HFF-Myc (cell line): Measurements from ENCODE around the gene ADAMTS7.

Source experiments
- DNase-seq: peaks from one replicate; pipeline ENCODE4 v3.0.0-alpha.2; 2011; ENCODE audit warnings: low read depth; ENCODE audit errors: extremely low read depth
- H3K4me3 ChIP-seq: replicated peaks from 2 replicates; pipeline ENCODE4 v1.5.1; 2011; ENCODE audit warnings: low read depth, mild to moderate bottlenecking, control low read depth, low read length
- TF ChIP-seq, protein P1 (sequence below): IDR thresholded peaks from 2 replicates; pipeline ENCODE4 v1.5.1; 2012; ENCODE audit warnings: mild to moderate bottlenecking, low read depth, low read length, control low read depth; ENCODE audit errors: missing control alignments

ADAMTS7 gene

DNA sequence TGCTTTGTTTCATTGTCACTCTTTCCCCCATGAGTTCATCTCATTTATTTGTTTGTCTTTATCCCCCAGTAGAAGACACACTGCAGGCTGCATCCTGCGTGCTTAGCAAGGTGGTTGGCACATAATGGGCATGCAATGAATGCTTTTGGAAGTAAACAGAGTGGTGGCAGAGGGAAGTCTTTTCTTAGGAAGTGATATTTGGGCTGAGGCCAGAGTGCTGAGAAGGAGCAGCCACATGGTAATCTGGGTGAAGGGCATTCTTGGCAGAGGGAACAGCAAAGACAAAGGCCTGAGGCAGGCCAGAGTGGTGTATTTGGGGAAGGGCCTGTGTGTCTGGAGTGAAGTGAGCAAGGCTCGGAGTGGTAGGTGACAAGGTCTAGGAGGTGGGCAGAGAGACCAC lies 17.7 kb upstream of the ADAMTS7 start:
- TF ChIP-seq, protein P1, sequence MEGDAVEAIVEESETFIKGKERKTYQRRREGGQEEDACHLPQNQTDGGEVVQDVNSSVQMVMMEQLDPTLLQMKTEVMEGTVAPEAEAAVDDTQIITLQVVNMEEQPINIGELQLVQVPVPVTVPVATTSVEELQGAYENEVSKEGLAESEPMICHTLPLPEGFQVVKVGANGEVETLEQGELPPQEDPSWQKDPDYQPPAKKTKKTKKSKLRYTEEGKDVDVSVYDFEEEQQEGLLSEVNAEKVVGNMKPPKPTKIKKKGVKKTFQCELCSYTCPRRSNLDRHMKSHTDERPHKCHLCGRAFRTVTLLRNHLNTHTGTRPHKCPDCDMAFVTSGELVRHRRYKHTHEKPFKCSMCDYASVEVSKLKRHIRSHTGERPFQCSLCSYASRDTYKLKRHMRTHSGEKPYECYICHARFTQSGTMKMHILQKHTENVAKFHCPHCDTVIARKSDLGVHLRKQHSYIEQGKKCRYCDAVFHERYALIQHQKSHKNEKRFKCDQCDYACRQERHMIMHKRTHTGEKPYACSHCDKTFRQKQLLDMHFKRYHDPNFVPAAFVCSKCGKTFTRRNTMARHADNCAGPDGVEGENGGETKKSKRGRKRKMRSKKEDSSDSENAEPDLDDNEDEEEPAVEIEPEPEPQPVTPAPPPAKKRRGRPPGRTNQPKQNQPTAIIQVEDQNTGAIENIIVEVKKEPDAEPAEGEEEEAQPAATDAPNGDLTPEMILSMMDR, result no peak
- no peak overlapping the region for H3K4me3 ChIP-seq
- DNase-seq, result no peak

DNA sequence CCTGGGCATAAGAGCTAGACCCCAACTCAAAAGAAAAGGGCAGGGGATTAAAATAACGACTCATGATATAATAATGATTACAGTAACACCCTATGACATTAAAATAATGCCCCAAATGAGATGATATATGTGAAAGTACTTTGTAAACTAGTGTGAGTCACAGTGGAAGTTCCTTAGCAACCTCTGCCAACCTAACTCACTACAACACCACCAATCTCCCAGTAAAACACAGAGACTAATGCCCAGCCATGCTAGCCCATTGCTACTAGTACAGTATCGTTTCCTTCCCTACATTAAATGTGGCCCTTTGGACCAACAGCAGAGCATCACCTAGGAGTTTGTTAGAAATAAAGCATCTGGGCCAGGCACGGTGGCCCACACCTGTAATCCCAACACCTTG lies 11.2 kb upstream of the ADAMTS7 start:
- TF ChIP-seq, protein P1, result no peak
- no peak for DNase-seq
- no peak overlapping the region for H3K4me3 ChIP-seq

DNA sequence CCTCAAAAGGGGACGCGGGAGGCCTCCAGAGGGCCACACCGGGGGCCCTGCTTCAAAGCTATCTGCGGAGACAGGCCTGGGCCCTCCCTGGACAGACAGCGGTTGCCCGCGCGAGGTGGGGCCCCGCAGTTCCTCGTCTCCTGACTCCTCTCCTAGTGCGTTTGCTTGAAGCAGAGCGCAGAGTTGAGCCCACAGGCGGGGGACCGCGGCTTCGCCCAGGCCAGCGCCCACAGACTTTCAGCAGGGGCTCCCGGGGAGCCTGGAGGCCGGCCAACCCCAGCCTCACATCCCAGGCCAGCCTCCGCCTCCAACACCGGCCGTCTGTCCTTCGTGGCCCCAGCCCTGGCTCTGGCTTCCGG lies 540 bp upstream of the ADAMTS7 start:
- peak overlapping the region; percentile 48 for H3K4me3 ChIP-seq
- TF ChIP-seq, protein P1, result no peak
- DNase-seq, result no peak

DNA sequence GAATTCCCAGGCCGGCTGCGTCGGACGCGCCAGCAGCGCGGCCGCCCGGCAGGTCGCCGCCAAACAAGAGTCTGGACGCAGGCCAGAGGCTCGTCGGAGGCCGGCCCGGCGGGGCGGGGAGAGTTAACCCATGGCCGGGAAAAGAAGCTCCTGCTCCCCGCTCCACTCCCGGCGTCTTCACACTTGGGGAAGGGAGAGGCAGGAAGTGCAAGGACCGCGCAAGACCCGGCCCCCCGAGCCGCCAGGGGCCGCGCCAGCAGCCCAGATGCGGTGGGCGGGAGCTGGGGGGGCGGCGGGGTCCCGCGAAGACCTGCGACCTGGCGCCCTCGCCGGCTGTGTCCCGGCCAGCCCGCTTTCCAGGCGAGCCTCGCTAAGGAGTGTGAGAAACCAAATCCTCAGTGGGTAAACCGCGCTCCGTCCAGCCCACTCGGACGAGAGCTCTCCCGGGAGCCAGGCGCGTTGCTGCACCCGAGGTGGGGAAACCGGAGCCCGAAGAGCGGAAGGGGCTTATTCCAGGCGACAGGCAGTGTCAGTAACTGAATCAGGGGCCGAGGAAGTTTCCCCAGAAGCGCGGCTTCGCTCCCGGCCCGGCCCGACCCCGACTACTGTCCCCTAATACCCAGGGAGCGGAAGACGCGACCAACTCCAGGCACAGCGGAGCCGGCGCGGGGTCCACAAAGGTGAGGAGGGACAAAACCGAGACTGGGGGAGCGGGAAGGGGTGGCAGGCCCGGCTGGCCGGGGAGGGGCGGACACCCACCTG lies 721 bp downstream of the ADAMTS7 start:
- DNase-seq, result no peak
- peak overlapping the region; percentile 48 for H3K4me3 ChIP-seq
- TF ChIP-seq, protein P1, result no peak

DNA sequence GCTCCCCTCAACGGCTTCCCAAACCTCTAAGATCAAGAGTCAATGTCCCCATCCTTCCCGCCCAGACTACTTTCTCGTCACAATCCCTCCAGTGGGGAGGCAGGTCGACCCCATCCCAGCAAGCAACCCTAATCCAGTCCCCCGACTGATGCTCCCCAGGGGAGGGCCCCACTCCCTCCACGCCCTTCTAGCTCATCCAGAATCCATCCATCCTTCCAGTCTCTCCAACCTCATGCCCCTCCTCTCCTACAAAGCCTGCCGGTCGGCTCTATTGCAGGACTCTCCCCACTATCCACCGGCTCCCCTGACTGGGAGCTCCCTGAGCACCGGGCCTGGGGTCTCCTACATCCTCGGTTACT lies 1.3 kb downstream of the ADAMTS7 start:
- TF ChIP-seq, protein P1, result no peak
- H3K4me3 ChIP-seq, result peak overlapping the region; percentile 48
- no peak for DNase-seq

DNA sequence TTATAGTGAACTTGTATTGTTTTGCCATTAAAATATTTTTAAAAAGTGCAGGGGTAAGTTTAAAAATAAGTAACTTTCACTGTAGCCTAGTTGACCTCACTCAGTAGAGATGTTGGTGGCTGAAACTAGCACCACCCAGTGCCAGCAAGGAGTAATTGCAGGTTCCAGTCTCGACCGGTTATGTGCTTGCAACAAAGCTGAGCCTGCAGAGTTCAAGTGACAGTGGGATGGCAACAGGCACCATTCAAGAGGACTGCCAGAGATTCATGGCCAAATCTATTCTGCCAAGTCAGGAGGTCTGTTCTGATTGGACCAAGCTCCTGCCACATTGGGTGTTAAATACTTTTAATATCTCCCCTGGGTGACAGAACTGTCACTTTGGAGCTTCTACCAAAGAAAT lies 2.7 kb downstream of the ADAMTS7 start:
- H3K4me3 ChIP-seq, result no peak overlapping the region
- peak; percentile 24 for DNase-seq
- TF ChIP-seq, protein P1, result peak; percentile 66

DNA sequence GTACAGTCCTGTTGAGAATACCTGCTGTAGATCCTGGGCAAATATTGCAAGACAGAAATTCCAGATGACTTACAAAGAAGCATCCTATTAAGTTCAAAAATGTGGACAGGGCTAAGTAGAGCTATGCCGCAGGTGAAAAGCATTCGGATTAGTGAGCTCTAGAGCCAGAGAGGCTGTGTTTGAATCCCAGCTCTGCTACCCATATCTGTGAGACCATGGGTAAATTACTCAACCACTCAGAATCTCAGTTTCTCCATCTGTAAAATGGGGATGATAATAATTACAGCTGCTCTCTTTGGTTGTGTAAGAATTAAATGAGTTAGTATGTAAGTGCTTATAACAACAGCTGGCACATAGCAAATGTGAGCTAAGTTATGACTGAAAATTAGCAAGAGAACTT lies 3.9 kb downstream of the ADAMTS7 start:
- DNase-seq, result no peak
- TF ChIP-seq, protein P1, result no peak
- H3K4me3 ChIP-seq, result no peak overlapping the region
